ENCODE measurements around the gene PLXNB1.

PLXNB1 gene

DNA sequence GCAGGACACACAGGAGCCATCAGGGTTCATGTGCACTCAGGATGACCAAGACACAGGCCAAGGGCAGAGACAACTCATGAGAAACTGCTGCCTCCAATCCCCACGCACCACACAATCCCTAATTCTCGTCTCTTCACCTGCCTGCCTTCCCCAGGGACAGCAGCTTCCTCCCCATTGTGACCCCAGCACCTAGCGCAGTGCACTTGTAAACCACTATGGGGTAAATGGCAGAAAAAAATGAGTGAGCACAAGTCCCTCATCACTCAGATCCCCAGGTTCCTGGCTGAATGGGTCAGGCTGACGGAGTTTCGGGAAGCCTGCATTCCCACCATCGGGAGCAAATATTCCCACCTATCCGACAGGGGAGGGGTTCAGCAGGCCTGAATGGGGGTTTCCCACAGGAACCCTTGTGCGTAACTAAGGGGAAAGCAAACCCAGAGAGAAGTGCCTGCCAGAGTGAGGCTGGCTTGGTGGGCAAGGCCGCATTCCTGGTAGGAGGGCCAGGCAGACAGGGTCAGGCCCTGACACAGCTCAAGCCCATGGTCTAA, 18.8 kb downstream of the PLXNB1 start:
- H3K4me1 ChIP-seq (ENCODE audit: control insufficient read depth, insufficient read depth, low read length): no peaks in the 10 kb centered on the region
- no peak overlapping the region for H3K27ac ChIP-seq (ENCODE audit: low read depth, low read length)
- peaks cover 42% of the 10 kb centered on the region for H3K36me3 ChIP-seq (ENCODE audit: control insufficient read depth, insufficient read depth, low read length)

DNA sequence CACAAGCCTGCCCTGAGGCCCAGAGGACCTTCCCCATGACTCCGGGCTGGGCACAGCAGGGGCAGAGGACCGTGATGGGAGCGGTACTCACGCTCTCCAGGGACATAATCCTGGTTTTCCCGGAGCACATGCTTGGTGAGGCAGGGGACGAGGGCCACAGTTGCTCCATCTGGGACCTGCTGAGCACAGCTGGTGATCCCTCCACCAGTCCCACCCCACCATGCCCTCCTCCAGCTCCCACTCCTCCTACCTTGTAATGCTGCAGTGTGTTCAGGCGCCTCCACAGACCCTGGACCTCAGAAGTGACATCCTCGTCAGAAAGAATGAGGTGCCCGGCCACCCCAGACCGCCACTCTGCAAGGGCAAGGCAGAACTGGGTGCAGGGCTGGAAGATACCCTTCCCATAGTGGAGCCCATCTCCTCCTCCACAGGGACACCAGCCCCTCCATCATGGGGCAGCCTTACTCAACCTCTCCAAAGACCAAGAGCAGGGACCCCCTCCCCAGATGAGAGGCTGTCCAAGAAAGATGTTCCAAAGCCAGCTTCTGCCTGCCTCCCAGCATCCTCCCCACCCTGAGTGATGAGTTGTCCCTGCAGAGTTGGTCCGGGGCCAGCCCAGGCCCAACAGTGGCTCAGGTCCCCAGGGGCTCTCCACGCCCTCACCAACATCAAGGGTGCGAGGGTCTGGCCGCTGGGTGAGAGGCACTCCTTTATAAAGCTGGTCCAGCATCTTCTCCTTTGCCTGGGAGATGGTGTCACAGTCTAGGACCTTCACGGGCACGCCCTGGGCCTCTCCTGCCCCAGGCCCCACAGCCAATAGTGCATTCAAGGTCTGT, 19.5 kb downstream of the PLXNB1 start:
- Histone ChIP-seq H3K4me1 (ENCODE audit: control insufficient read depth, insufficient read depth, low read length) (no peaks in the 10 kb centered on the region), H3K27ac (ENCODE audit: low read depth, low read length) (no peak overlapping the region)

More for the DNA sequence above, 18.8 kb downstream of the PLXNB1 start:
- no peak overlapping the region for H3K4me3 ChIP-seq (ENCODE audit: low read length)
- no peak overlapping the region for H3K9ac ChIP-seq (ENCODE audit: low read length)
- H3K27me3 ChIP-seq (ENCODE audit: control insufficient read depth, insufficient read depth, low read length): no peaks in the 10 kb centered on the region

DNA sequence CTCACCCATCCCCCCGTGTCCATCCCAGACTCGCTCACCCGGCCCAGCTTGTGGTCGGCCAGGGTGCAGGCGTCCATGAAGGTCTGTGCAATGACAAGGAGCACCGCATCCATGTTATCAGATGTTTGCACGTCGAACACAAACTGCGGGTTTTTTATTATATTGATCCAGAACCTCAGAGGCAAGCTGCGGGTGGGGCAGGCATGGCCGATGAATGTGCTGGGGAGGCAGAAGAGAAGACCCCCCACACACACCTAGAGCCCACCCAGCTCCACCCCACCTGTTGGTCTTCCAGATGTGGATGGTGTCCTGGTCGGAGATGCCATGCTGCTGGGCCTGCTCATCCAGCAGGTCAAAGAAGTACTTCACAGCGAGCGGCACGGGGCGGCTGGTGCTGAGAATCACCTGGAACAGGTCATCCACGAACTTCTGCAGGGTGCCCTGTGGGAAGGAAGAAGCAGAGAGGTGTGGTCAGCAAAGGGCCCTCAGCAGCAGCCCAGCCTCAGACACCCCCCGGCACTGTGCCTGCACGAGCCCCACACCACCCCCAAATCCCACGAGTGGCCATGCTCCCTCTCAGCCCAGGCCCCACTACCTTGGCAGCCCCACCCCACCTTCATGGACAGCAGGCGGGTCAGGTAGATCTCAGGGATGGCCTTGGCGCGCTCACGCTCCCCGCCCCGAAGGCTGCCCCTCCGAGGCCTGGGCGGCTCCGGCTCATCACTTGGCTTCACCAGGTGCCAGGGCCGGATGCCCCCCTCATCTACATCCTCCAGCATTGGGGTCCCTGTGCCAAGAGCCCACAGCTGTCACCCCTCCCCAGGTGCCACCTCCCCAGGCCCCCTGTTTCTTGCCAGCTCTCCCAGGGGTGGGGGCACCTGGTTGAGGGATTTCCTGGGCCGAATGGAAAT, 20.3 kb downstream of the PLXNB1 start:
- no peak overlapping the region for H3K9ac ChIP-seq (ENCODE audit: low read length)
- no peaks in the 10 kb centered on the region for H3K4me1 ChIP-seq (ENCODE audit: control insufficient read depth, insufficient read depth, low read length)
- no peak overlapping the region for H3K4me3 ChIP-seq (ENCODE audit: low read length)
- H3K27ac ChIP-seq (ENCODE audit: low read depth, low read length): no peak overlapping the region
- H3K36me3 ChIP-seq (ENCODE audit: control insufficient read depth, insufficient read depth, low read length): peaks cover 44% of the 10 kb centered on the region
- no peaks in the 10 kb centered on the region for H3K27me3 ChIP-seq (ENCODE audit: control insufficient read depth, insufficient read depth, low read length)

More for the DNA sequence above, 19.5 kb downstream of the PLXNB1 start:
- Histone ChIP-seq H3K9ac (ENCODE audit: low read length) (no peak overlapping the region), H3K36me3 (ENCODE audit: control insufficient read depth, insufficient read depth, low read length) (peaks cover 42% of the 10 kb centered on the region), H3K4me3 (ENCODE audit: low read length) (no peak overlapping the region), H3K27me3 (ENCODE audit: control insufficient read depth, insufficient read depth, low read length) (no peaks in the 10 kb centered on the region)

DNA sequence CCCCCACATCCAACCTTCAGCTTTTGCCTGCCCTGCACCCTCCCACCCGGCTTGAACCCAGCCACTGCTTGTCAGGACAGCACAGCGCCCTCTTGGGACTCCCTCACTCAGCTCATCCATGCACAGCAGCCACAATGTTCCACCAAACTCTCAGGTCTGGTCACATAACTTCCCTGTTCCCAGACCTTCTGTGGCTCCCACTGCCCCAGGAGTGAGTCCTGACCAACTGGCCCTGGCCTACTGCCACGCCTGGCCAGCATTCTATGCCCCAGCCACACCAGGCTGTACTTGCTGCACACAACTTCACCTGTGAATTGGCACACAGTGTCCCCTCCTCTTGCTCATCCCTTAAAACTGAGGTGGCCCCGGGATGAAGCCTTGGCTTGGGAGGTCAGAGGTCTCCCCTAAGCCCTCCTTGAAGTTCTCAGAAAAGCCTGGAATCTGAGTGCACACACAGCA, 21.0 kb downstream of the PLXNB1 start:
- Histone ChIP-seq H3K4me3 (ENCODE audit: low read length) (no peak overlapping the region), H3K27me3 (ENCODE audit: control insufficient read depth, insufficient read depth, low read length) (no peaks in the 10 kb centered on the region), H3K36me3 (ENCODE audit: control insufficient read depth, insufficient read depth, low read length) (peaks cover 41% of the 10 kb centered on the region), H3K9ac (ENCODE audit: low read length) (no peak overlapping the region), H3K4me1 (ENCODE audit: control insufficient read depth, insufficient read depth, low read length) (no peaks in the 10 kb centered on the region), H3K27ac (ENCODE audit: low read depth, low read length) (no peak overlapping the region)

DNA sequence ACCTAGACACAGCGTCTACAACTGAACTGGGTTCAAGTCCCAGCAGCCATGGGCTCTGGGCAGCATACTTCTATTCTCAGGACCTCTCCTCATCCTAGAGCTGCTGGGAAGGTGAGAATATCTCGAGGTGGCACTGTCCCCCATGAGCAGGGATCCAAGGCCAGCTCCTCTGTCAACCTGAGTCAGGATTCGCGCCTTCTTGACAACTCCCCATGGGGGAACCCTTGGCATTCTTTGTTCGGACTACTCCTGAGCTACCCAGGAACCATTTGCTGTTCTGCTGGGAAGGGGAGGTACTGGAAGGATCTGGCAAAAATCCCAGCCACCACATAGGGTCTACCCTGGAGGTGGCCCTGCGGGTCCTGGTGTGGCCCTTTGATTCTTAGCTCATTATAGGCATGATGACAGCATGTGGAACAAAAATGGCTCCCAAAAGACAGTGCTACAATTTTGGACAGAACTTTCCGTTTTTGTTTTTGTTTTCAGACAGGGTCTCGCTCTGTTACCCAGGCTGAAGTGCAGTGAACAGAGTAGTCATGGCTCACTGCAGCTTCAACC, 22.3 kb downstream of the PLXNB1 start:
- peaks cover 4% of the 10 kb centered on the region for H3K4me1 ChIP-seq (ENCODE audit: control insufficient read depth, insufficient read depth, low read length)
- H3K36me3 ChIP-seq (ENCODE audit: control insufficient read depth, insufficient read depth, low read length): peaks cover 32% of the 10 kb centered on the region
- no peak overlapping the region for H3K9ac ChIP-seq (ENCODE audit: low read length)
- no peak overlapping the region for H3K27ac ChIP-seq (ENCODE audit: low read depth, low read length)
- no peaks in the 10 kb centered on the region for H3K27me3 ChIP-seq (ENCODE audit: control insufficient read depth, insufficient read depth, low read length)
- no peak overlapping the region for H3K4me3 ChIP-seq (ENCODE audit: low read length)

DNA sequence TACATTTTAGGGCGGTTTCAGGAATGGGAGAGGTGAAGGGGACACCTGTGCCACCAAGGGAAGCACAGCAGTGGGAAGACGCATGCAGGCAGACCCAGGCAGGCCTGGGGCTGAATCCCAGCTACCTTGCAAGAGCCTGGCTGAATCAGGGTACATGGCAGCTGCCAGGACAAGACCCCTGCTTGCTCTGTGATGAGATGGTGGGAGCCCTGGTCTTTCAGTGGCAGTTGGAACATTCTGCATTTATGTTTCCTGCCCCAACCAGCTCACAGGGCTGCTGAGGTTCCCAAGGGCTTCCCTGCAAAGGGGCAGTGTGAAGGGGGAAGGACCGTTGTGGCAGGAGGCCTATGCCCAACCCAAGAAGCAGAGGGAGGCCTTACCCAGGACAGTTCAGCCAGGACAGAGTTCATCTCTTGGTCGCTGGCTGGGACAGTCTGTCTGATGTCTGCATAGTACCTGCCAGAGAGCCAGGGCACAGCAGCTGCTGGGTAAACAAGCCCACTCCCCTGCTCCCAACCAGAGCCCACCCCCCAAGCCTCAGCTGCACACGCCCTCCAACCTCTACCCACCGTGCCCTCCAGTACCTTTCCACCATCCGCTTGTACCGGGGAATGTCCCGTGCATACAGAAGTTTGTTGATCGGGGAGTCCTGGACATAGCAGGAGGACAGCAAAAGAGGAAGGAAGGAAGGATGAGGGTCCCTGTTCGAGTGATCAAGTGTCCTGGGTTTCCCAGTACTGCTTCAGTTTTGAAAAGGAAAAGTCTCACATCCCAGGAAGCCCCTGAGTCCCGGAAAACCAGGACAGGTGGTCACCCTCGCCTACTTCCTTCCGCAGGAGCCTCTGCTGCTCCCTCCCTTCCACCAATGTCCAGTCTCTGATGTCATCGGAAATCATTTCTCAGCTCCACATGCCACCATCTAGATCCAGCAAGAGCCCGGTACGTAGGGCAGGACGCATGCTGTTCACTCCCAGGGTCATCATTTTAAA, 23.1 kb downstream of the PLXNB1 start:
- Histone ChIP-seq H3K4me3 (ENCODE audit: low read length) (no peak overlapping the region), H3K36me3 (ENCODE audit: control insufficient read depth, insufficient read depth, low read length) (peaks cover 28% of the 10 kb centered on the region), H3K27ac (ENCODE audit: low read depth, low read length) (no peak overlapping the region), H3K9ac (ENCODE audit: low read length) (no peak overlapping the region), H3K27me3 (ENCODE audit: control insufficient read depth, insufficient read depth, low read length) (no peaks in the 10 kb centered on the region), H3K4me1 (ENCODE audit: control insufficient read depth, insufficient read depth, low read length) (peaks cover 11% of the 10 kb centered on the region)

DNA sequence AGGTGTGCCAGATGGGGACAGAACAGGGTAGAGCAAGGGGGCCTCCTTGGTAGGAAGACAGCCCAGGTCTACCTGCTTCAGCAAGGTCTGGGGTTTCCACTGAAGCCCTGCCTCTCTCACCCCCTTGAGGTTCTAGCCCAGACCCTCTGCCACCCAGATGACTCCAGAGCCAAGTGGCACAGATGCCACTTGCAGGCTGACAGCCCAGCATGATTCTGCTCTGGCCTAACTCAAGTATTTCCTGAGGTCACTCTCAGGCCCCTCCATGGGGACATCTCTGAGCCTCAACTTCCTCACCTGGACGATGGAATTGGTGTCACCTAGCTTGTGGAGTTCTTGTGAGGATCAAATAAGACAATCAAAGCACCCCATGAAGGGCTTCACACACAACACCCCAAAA, 23.9 kb downstream of the PLXNB1 start:
- no peak overlapping the region for H3K27ac ChIP-seq (ENCODE audit: low read depth, low read length)

DNA sequence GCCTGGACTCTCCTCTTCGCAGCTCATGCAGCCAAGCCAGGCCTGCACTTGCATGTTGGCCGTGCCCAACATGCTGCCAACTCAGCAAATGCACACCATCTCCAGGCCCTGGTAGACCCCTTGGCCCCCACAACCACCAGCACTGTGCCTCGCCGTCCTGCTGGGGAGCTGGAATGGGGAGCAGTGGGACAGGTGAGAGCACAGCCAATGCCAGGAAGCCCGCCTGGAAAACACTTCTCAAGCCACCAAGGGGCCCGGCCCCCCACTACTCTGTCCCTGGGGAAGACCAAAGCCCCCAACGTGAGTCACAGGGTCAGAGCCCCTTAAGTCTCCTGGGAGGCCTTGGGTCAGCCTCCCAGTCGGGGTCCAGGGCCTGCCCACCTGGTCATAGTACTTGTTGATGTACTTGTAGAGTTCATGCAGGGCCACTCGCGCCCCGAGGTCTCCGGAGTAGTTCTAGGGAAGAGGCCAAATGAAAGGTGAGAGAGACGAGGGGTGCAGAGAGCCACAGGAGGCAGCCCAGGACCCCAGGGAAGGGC, 24.5 kb downstream of the PLXNB1 start:
- no peak overlapping the region for H3K27ac ChIP-seq (ENCODE audit: low read depth, low read length)
- no peak overlapping the region for H3K4me3 ChIP-seq (ENCODE audit: low read length)
- H3K4me1 ChIP-seq (ENCODE audit: control insufficient read depth, insufficient read depth, low read length): peaks cover 15% of the 10 kb centered on the region
- no peaks in the 10 kb centered on the region for H3K27me3 ChIP-seq (ENCODE audit: control insufficient read depth, insufficient read depth, low read length)
- no peak overlapping the region for H3K9ac ChIP-seq (ENCODE audit: low read length)
- peaks cover 17% of the 10 kb centered on the region for H3K36me3 ChIP-seq (ENCODE audit: control insufficient read depth, insufficient read depth, low read length)

More for the DNA sequence above, 23.9 kb downstream of the PLXNB1 start:
- H3K4me1 ChIP-seq (ENCODE audit: control insufficient read depth, insufficient read depth, low read length): peaks cover 15% of the 10 kb centered on the region
- peaks cover 23% of the 10 kb centered on the region for H3K36me3 ChIP-seq (ENCODE audit: control insufficient read depth, insufficient read depth, low read length)
- H3K4me3 ChIP-seq (ENCODE audit: low read length): no peak overlapping the region
- no peaks in the 10 kb centered on the region for H3K27me3 ChIP-seq (ENCODE audit: control insufficient read depth, insufficient read depth, low read length)
- H3K9ac ChIP-seq (ENCODE audit: low read length): no peak overlapping the region

DNA sequence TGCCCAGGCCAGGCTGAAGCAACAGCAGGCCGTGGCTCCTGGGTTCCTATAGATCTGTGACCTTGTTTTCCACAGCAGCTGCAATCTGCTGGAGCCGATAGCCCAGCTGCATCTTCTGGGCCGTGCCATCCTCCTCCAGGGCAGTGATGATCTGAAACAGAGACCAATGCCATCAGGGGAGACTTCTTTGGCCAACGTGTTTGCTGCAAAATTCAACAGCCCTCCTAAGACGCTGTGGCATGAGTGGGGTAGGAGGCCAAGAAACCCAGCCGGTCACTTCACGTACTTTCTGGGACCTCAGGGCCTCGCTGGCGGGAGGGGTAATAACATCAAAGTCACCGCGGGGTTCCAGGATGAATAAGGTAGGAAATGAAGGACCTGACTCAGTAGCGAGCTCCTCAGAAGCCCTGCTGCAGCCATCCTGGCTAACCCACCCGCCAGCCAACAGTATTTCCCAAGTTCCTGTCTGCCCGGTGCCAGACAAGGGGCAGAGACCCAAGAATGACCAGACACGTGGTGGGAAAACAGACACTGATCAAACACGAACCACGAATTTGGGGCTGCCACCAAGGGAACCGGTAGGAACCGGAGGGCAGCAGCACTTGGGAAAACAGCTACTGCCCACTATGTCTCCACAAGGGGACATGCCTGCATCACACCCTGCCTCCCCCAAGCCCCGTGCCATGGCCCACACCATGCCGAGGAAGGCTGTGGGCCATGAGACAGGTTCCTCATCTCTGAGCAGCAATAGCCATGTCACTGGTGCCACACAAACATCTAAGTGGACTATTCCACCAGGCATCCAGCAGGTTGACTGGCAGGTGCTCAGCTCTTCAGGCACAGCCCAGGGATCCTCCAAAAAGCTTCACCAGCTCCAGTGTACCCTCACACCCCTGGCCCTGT, 25.2 kb downstream of the PLXNB1 start:
- Histone ChIP-seq H3K27me3 (ENCODE audit: control insufficient read depth, insufficient read depth, low read length) (no peaks in the 10 kb centered on the region), H3K36me3 (ENCODE audit: control insufficient read depth, insufficient read depth, low read length) (peaks cover 15% of the 10 kb centered on the region), H3K9ac (ENCODE audit: low read length) (no peak overlapping the region), H3K4me1 (ENCODE audit: control insufficient read depth, insufficient read depth, low read length) (peaks cover 15% of the 10 kb centered on the region), H3K27ac (ENCODE audit: low read depth, low read length) (no peak overlapping the region), H3K4me3 (ENCODE audit: low read length) (no peak overlapping the region)

DNA sequence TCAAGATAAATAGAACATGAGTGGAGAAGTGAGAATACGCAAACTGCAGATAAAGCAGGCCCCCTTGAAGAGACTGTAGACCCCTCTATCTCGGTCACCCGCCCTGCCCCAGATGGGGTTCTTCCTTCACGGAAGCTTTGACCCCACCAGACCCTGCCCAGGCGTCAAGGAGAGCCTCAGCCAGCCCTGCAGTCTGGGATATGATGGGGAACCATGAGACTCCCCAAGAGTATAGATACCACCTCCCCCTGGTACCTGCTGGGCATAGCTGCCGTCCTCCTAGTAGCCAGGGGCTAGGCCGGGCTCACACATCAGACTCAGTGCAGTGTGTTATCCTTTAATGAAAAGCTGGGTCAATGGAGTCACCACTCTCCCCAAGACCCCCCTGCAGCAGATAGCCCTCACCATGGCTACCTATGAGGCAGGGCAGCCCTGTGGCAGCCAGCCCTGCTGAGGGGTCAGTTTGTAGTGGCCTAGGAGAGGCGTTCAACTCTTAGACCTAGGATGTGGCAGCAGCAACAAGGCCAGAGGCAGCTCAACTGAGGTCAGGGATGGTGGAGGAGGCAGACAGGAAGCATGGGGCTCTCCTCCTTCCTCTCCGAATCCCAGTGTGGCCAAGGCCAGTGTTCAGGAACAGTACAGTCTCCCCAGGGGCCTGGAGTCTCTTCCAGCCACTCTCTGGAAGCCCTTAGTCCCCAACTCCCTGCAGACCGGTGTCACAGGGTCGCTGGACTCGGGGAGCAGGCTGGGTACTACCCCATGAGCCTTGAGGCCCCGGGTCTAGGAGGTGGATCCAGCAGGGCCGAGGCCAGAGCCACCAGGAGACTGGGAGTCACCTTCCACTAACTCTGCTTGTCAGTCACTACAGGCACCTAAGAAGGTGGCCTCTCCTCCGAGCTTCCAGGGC, 26.1 kb downstream of the PLXNB1 start:
- no peak overlapping the region for H3K4me3 ChIP-seq (ENCODE audit: low read length)
- H3K9ac ChIP-seq (ENCODE audit: low read length): no peak overlapping the region
- peaks cover 15% of the 10 kb centered on the region for H3K4me1 ChIP-seq (ENCODE audit: control insufficient read depth, insufficient read depth, low read length)
- no peaks in the 10 kb centered on the region for H3K27me3 ChIP-seq (ENCODE audit: control insufficient read depth, insufficient read depth, low read length)
- H3K27ac ChIP-seq (ENCODE audit: low read depth, low read length): peak overlapping the region; percentile 87
- peaks cover 12% of the 10 kb centered on the region for H3K36me3 ChIP-seq (ENCODE audit: control insufficient read depth, insufficient read depth, low read length)
